MM.1S (cell line): ENCODE measurements around the gene ACLY.
A peak's percentile ranks its signal among the peaks of the same experiment; 100 is the strongest.

ENCODE experiments used
- DNase-seq: peaks from one replicate; pipeline ENCODE4 v3.0.0-alpha.2; 2015
- H2AFZ ChIP-seq: fragments of 300-600 bp; sonication (generic); 2 replicates; pipeline ENCODE4 v1.6.0; 2016; ENCODE audit warnings: antibody characterized with exemption, low read length
- H3F3A ChIP-seq: fragments of 300-600 bp; sonication (generic); 2 replicates; pipeline ENCODE4 v1.6.1; 2016; ENCODE audit warnings: mild to moderate bottlenecking, antibody characterized with exemption, low read length, moderate library complexity, mixed read lengths; ENCODE audit not compliant: insufficient read depth
- H3K27ac ChIP-seq: fragments of 300-600 bp; sonication (generic); 2 replicates; pipeline ENCODE4 v1.5.1; 2016; ENCODE audit warnings: mild to moderate bottlenecking, low read length
- H3K27me3 ChIP-seq: fragments of 300-600 bp; sonication (generic); replicated peaks from 2 replicates; pipeline ENCODE4 v1.6.0; 2016; ENCODE audit warnings: low read length; ENCODE audit not compliant: insufficient read depth
- H3K36me3 ChIP-seq: fragments of 300-600 bp; sonication (generic); replicated peaks from 2 replicates; pipeline ENCODE4 v1.6.1; 2016; ENCODE audit warnings: mild to moderate bottlenecking, low read length, mixed read lengths; ENCODE audit not compliant: insufficient read depth
- H3K4me1 ChIP-seq: fragments of 300-600 bp; sonication (generic); 2 replicates; pipeline ENCODE4 v1.6.1; 2016; ENCODE audit warnings: low read length, mixed read lengths
- H3K4me2 ChIP-seq: fragments of 300-600 bp; sonication (generic); 2 replicates; pipeline ENCODE4 v1.6.0; 2016; ENCODE audit warnings: low read depth, low read length
- H3K4me3 ChIP-seq: fragments of 300-600 bp; sonication (generic); 2 replicates; pipeline ENCODE4 v1.5.1; 2016; ENCODE audit warnings: low read length, mixed read lengths
- H3K79me2 ChIP-seq: fragments of 300-600 bp; sonication (generic); 2 replicates; pipeline ENCODE4 v1.6.1; 2016; ENCODE audit warnings: mixed run types, low read length, mixed read lengths
- H3K9ac ChIP-seq: fragments of 300-600 bp; sonication (generic); 2 replicates; pipeline ENCODE4 v1.6.1; 2016; ENCODE audit warnings: low read length, mixed read lengths
- H3K9me2 ChIP-seq: fragments of 300-600 bp; sonication (generic); replicated peaks from 2 replicates; pipeline ENCODE4 v1.6.1; 2016; ENCODE audit warnings: mild to moderate bottlenecking, low read length, mixed read lengths; ENCODE audit not compliant: insufficient read depth
- H3K9me3 ChIP-seq: fragments of 300-600 bp; sonication (generic); replicated peaks from 2 replicates; pipeline ENCODE4 v1.6.1; 2016; ENCODE audit warnings: mild to moderate bottlenecking, low read length, mixed read lengths; ENCODE audit not compliant: insufficient read depth
- H4K20me1 ChIP-seq: fragments of 300-600 bp; sonication (generic); 2 replicates; pipeline ENCODE4 v1.6.1; 2016; ENCODE audit warnings: mild to moderate bottlenecking, low read length, moderate library complexity, mixed read lengths; ENCODE audit not compliant: insufficient read depth
- EZH2 ChIP-seq: fragments of 300-600 bp; sonication (generic); optimal IDR thresholded peaks from 2 replicates; pipeline ENCODE3; 2017; ENCODE audit warnings: low read depth, mild to moderate bottlenecking, antibody characterized with exemption, low read length, mixed read lengths
- EZH2phosphoT487 ChIP-seq: fragments of 300-600 bp; sonication (generic); IDR thresholded peaks from 2 replicates; pipeline ENCODE4 v1.6.1; 2018; ENCODE audit warnings: antibody characterized with exemption, low read length
- TF ChIP-seq, protein P1 (sequence below): fragments of 300-600 bp; sonication (generic); IDR thresholded peaks from 2 replicates; pipeline ENCODE4 v1.5.1; 2016; ENCODE audit warnings: antibody characterized with exemption, low read length, mixed read lengths

ACLY gene

DNA sequence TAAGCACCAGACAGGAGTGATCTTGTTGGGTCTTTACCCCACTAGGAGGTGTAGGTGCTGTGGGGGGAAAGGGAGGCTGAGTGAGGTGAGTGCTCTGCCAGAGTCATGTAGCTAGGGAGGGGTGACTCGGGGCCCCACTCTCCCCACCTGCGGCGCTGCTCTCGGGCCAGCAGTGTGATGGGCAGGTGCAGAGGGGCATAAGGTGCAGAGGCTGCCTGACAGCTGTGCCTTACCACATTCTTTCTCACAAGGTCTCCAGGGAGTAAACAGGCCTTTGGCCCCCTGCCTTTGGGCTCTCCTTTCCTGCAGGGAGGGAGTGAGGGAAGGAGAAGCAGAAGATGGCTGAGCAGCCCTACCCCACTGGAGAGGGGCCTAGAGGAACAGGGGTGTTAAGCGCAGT lies 43.4 kb upstream of the ACLY start:
- DNase-seq: no peak
- Histone ChIP-seq H3F3A (peaks cover 16% of the 10 kb centered on the region), H4K20me1 (no peaks in the 10 kb centered on the region), H3K79me2 (peaks cover 4% of the 10 kb centered on the region), H3K36me3 (no peaks in the 10 kb centered on the region), H3K4me2 (no peak overlapping the region), H3K4me3 (no peak overlapping the region), H3K27me3 (no peaks in the 10 kb centered on the region), H3K9ac (no peak overlapping the region), H3K4me1 (peaks cover 12% of the 10 kb centered on the region), H3K27ac (no peak overlapping the region), H3K9me3 (no peaks in the 10 kb centered on the region), H3K9me2 (no peaks in the 10 kb centered on the region), H2AFZ (no peak overlapping the region)
- TF ChIP-seq EZH2phosphoT487: no peak
- TF ChIP-seq, protein P1, sequence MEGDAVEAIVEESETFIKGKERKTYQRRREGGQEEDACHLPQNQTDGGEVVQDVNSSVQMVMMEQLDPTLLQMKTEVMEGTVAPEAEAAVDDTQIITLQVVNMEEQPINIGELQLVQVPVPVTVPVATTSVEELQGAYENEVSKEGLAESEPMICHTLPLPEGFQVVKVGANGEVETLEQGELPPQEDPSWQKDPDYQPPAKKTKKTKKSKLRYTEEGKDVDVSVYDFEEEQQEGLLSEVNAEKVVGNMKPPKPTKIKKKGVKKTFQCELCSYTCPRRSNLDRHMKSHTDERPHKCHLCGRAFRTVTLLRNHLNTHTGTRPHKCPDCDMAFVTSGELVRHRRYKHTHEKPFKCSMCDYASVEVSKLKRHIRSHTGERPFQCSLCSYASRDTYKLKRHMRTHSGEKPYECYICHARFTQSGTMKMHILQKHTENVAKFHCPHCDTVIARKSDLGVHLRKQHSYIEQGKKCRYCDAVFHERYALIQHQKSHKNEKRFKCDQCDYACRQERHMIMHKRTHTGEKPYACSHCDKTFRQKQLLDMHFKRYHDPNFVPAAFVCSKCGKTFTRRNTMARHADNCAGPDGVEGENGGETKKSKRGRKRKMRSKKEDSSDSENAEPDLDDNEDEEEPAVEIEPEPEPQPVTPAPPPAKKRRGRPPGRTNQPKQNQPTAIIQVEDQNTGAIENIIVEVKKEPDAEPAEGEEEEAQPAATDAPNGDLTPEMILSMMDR: no peak
- no peak for TF ChIP-seq EZH2

DNA sequence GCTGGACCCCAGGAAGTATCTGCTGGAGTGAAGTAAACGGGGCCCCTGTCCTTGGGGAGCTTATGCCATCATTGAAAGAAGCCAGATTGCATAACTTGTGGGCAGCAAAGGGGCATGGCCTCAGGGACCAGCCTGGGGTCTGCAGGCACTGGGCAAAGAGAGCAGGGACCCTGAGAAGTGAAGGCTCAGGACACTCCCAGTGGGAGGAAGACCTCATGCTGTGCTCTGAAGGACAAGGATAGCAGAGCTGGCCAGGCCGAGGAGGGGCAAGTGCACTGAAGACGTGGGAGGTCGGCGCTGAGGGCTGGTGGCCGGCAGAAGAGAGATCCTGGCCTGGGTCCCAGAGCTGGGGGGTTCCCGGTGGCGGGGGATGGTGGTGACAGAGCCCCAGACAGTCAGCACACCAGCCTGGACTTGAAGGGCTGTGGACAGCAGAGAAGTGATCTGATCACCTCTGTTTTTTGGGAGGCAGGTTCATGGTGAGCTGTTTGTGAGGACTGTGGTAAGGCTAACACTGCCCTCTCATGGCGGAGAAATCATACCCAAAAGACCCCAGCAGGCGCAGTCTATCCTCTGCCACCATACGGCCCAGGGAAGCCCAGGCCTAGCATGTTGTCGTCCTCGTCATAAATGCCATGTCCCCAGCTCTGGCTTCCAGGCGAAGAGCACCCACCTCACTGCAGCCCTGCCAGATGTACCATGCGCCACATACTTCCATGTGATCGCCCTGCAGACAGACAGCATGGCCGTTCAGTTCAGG lies 40.8 kb upstream of the ACLY start:
- no peak overlapping the region for H3K4me2 ChIP-seq
- H3K9ac ChIP-seq: no peak overlapping the region
- peaks cover 4% of the 10 kb centered on the region; the same call in 1 of the 2 replicates for H3K4me1 ChIP-seq
- no peaks in the 10 kb centered on the region for H3F3A ChIP-seq
- H3K4me3 ChIP-seq: no peak overlapping the region
- no peaks in the 10 kb centered on the region for H3K27me3 ChIP-seq
- H4K20me1 ChIP-seq: no peaks in the 10 kb centered on the region
- TF ChIP-seq, protein P1: peak; percentile 31
- TF ChIP-seq EZH2phosphoT487 (no peak), EZH2 (no peak)
- H3K36me3 ChIP-seq: no peaks in the 10 kb centered on the region
- peak; percentile 57 for DNase-seq
- no peak overlapping the region for H2AFZ ChIP-seq
- no peaks in the 10 kb centered on the region for H3K79me2 ChIP-seq
- H3K9me3 ChIP-seq: no peaks in the 10 kb centered on the region
- H3K9me2 ChIP-seq: no peaks in the 10 kb centered on the region
- no peak overlapping the region for H3K27ac ChIP-seq

GRCh38 chr17:41959030-41959335 lies 40.2 kb upstream of the ACLY start:
- no peak for DNase-seq

More at GRCh38 chr17:41959030-41959335, 40.2 kb upstream of the ACLY start:
- no peaks in the 10 kb centered on the region for H3K9me2 ChIP-seq
- H3K9me3 ChIP-seq: no peaks in the 10 kb centered on the region
- no peaks in the 10 kb centered on the region for H3K27me3 ChIP-seq
- TF ChIP-seq EZH2 (no peak), EZH2phosphoT487 (no peak)
- TF ChIP-seq, protein P1: no peak
- H3K4me3 ChIP-seq: no peak overlapping the region
- no peaks in the 10 kb centered on the region for H4K20me1 ChIP-seq
- H3K27ac ChIP-seq: no peak overlapping the region
- no peak overlapping the region for H2AFZ ChIP-seq
- no peaks in the 10 kb centered on the region for H3F3A ChIP-seq
- no peak overlapping the region for H3K4me2 ChIP-seq
- H3K4me1 ChIP-seq: peaks cover 4% of the 10 kb centered on the region; the same call in 1 of the 2 replicates
- H3K79me2 ChIP-seq: no peaks in the 10 kb centered on the region
- H3K9ac ChIP-seq: no peak overlapping the region
- H3K36me3 ChIP-seq: no peaks in the 10 kb centered on the region
